Breast epithelium (tissue), 4 donors: ENCODE results near the gene CNTRL. TPM values are rescaled to one million over a fixed set of nuclear protein-coding genes. Genes with fewer than 3 reads are reported as not detected.
A peak's percentile ranks its signal among the peaks of the same experiment; 100 is the strongest.

Source experiments
- DNase-seq, 2 donors: peaks; one replicate each; pipeline ENCODE4 v3.0.0-alpha.2; 2019; ENCODE audit warnings: low spot score in 2 of 2
- H3K27ac ChIP-seq, 2 donors: fragments of 200-600 bp; sonication (generic) in 1 of 2; one replicate each; pipeline ENCODE4 v1.5.1; 2016 to 2019; ENCODE audit warnings: mild to moderate bottlenecking in 1 of 2
- H3K27me3 ChIP-seq, 2 donors: fragments of 200-600 bp; sonication (generic) in 1 of 2; one replicate each; pipeline versions ENCODE4 v1.5.1 to v1.6.0; 2017 to 2019; ENCODE audit warnings: control low read depth in 1 of 2, mild to moderate bottlenecking in 1 of 2
- H3K36me3 ChIP-seq: fragments of 200-600 bp; one replicate; pipeline ENCODE4 v1.5.1; 2019
- H3K4me1 ChIP-seq, 2 donors: fragments of 200-600 bp; sonication (generic); one replicate each; pipeline ENCODE4 v1.5.1; 2016 to 2019; ENCODE audit warnings: control low read depth in 1 of 2
- H3K4me3 ChIP-seq, 3 donors: fragments of 200-600 bp; sonication (generic); 1 replicate in 2 of 3; 2 replicates in 1 of 3; pipeline ENCODE4 v1.5.1; 2016 to 2019; ENCODE audit warnings: mild to moderate bottlenecking in 3 of 3, moderate library complexity in 2 of 3
- H3K9me3 ChIP-seq, 2 donors: fragments of 200-600 bp; sonication (generic) in 1 of 2; one replicate each; pipeline ENCODE4 v1.5.1; 2016 to 2019; ENCODE audit warnings: control low read depth in 1 of 2
- POLR2A ChIP-seq: fragments of 450-650 bp; IDR thresholded peaks from one replicate; pipeline ENCODE4 v1.6.1; 2016; ENCODE audit warnings: antibody characterized with exemption, mild to moderate bottlenecking, moderate library complexity
- POLR2AphosphoS5 ChIP-seq, 3 donors: sonication (generic); formaldehyde crosslinking; IDR thresholded peaks; one replicate each; pipeline ENCODE4 v1.6.1; 2017; ENCODE audit warnings: antibody characterized with exemption in 3 of 3
- intact Hi-C: fragments of 100-400 bp; cut with DNase I; formaldehyde crosslinking; loops from one replicate; pipeline ENCODE4 v1.15.1; 2023; ENCODE audit warnings: low total_unique reads
- total RNA-seq, 3 donors: library from RNA; depleted of rRNA; stranded (reverse); fragments of >200 nt; gene quantifications; one replicate each; pipeline ENCODE4 v1.1.0, GENCODE V29; 2016
- TF ChIP-seq, protein P1 (sequence below), 3 donors: fragments of 450-650 bp; IDR thresholded peaks; one replicate each; pipeline ENCODE4 v1.5.1; 2016 to 2017; ENCODE audit warnings: antibody characterized with exemption in 3 of 3, mild to moderate bottlenecking in 3 of 3, moderate library complexity in 3 of 3

The CNTRL gene
- total RNA-seq, 3 donors from 2014 or later = 18.4 to 26.8 (median 22.9) TPM

DNA sequence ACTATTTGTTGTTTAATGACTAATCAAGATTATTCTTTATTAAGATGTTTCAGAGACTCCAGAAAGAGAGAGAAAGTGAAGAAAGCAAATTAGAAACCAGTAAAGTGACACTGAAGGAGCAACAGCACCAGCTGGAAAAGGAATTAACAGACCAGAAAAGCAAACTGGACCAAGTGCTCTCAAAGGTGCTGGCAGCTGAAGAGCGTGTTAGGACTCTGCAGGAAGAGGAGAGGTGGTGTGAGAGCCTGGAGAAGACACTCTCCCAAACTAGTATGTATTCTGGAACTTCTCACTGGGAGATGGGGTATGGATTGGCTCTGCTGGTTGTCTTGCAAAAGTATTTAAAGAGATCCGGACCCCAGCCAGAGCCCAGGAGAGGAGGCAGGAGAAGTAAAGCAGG is 93.3 kb downstream of the CNTRL start:
- TF ChIP-seq POLR2AphosphoS5 (IDR thresholded peaks at IDR 0.05) = no peak
- TF ChIP-seq, protein P1, sequence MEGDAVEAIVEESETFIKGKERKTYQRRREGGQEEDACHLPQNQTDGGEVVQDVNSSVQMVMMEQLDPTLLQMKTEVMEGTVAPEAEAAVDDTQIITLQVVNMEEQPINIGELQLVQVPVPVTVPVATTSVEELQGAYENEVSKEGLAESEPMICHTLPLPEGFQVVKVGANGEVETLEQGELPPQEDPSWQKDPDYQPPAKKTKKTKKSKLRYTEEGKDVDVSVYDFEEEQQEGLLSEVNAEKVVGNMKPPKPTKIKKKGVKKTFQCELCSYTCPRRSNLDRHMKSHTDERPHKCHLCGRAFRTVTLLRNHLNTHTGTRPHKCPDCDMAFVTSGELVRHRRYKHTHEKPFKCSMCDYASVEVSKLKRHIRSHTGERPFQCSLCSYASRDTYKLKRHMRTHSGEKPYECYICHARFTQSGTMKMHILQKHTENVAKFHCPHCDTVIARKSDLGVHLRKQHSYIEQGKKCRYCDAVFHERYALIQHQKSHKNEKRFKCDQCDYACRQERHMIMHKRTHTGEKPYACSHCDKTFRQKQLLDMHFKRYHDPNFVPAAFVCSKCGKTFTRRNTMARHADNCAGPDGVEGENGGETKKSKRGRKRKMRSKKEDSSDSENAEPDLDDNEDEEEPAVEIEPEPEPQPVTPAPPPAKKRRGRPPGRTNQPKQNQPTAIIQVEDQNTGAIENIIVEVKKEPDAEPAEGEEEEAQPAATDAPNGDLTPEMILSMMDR (IDR thresholded peaks at IDR 0.05) = no peak
- TF ChIP-seq POLR2A = no peak
- Histone ChIP-seq H3K4me1 (no peaks in the 10 kb centered on the region), H3K27ac (no peak overlapping the region), H3K36me3 (no peaks in the 10 kb centered on the region), H3K4me3 (no peak overlapping the region), H3K9me3 (no peaks in the 10 kb centered on the region), H3K27me3 (no peaks in the 10 kb centered on the region)
- no peak for DNase-seq
- intact Hi-C loops = no loop called here

DNA sequence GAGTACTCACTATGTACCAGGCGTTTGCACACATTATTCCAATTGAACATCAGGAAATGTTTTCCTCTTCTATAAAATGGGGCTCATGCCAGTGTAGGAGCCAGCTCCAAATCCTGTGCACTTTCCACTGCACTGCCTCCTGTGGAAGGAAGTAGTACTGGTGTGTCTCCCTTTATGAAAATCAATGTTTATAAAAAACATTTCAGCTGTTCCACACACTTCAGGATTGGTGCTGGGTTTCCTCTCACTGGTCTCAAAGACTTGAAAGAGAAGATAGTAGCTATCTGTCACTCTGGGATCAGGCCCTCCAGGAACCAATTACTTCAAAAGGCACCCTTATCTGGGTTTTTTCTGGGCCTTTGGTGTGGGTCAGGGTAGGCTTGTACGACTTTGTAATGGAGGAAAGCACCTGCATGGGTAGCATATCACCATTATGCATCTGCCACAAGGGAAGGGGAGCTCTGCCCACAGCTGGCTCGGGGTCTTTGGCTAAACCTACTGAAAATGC is 94.4 kb downstream of the CNTRL start:
- Histone ChIP-seq H3K4me3 (no peak overlapping the region), H3K27me3 (no peaks in the 10 kb centered on the region), H3K9me3 (no peaks in the 10 kb centered on the region), H3K27ac (no peak overlapping the region), H3K4me1 (no peaks in the 10 kb centered on the region), H3K36me3 (no peaks in the 10 kb centered on the region)
- intact Hi-C loops = no loop called here
- TF ChIP-seq, protein P1 (IDR thresholded peaks at IDR 0.05) = peak in 2 of 3 donors; percentile 22 to 32
- TF ChIP-seq POLR2A (no peak), POLR2AphosphoS5 (IDR thresholded peaks at IDR 0.05) (no peak)
- no peak for DNase-seq

DNA sequence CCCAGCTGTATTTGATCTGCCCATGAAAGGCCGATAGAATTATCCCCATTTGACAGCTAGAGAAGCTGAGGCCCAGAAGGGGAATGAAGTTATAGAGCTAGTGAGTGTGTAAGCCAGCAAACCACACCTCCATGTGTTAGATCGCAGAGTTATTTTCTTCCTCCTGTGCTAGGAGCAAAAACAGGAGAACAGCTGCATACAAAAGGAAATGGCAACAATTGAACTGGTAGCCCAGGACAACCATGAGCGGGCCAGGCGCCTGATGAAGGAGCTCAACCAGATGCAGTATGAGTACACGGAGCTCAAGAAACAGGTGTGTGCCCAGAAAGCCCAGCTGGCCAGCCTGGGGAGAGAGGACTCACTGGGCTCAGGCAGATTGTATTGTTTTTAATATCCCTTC is 96.5 kb downstream of the CNTRL start:
- TF ChIP-seq, protein P1 (IDR thresholded peaks at IDR 0.05) = no peak
- TF ChIP-seq POLR2AphosphoS5 (IDR thresholded peaks at IDR 0.05) (no peak), POLR2A (no peak)
- no peak for DNase-seq
- intact Hi-C loops = no loop called here
- Histone ChIP-seq H3K27ac (no peak overlapping the region), H3K4me1 (no peaks in the 10 kb centered on the region), H3K27me3 (no peaks in the 10 kb centered on the region), H3K36me3 (no peaks in the 10 kb centered on the region), H3K9me3 (no peaks in the 10 kb centered on the region), H3K4me3 (no peak overlapping the region)

GRCh38 chr9:121172726-121173487 is 98.2 kb downstream of the CNTRL start:
- DNase-seq = no peak
- TF ChIP-seq POLR2A = no peak
- TF ChIP-seq POLR2AphosphoS5 (IDR thresholded peaks at IDR 0.05) = no peak
- TF ChIP-seq, protein P1 (IDR thresholded peaks at IDR 0.05) = no peak
- Histone ChIP-seq H3K27me3 (no peaks in the 10 kb centered on the region), H3K4me1 (no peaks in the 10 kb centered on the region), H3K9me3 (no peaks in the 10 kb centered on the region), H3K36me3 (no peaks in the 10 kb centered on the region), H3K4me3 (no peak overlapping the region), H3K27ac (no peak overlapping the region)
- intact Hi-C loops = no loop called here

GRCh38 chr9:121173501-121173900 is 98.7 kb downstream of the CNTRL start:
- no peak for DNase-seq
- Histone ChIP-seq H3K27me3 (no peaks in the 10 kb centered on the region), H3K36me3 (no peaks in the 10 kb centered on the region), H3K27ac (no peak overlapping the region), H3K4me3 (no peak overlapping the region), H3K4me1 (no peaks in the 10 kb centered on the region), H3K9me3 (no peaks in the 10 kb centered on the region)
- TF ChIP-seq POLR2AphosphoS5 (IDR thresholded peaks at IDR 0.05) (no peak), POLR2A (no peak)
- TF ChIP-seq, protein P1 (IDR thresholded peaks at IDR 0.05) = no peak
- intact Hi-C loops = no loop called here
